GM19324 (cell line): ENCODE measurements around the gene GAS2L2.

Experiments used
- ATAC-seq: cut with Tn5 transposase; IDR thresholded peaks from one replicate; pipeline ENCODE4 v1.9.1; 2021; ENCODE audit warnings: mild to moderate bottlenecking, moderate library complexity; ENCODE audit not compliant: unreplicated experiment, low FRiP score

Gene GAS2L2

DNA sequence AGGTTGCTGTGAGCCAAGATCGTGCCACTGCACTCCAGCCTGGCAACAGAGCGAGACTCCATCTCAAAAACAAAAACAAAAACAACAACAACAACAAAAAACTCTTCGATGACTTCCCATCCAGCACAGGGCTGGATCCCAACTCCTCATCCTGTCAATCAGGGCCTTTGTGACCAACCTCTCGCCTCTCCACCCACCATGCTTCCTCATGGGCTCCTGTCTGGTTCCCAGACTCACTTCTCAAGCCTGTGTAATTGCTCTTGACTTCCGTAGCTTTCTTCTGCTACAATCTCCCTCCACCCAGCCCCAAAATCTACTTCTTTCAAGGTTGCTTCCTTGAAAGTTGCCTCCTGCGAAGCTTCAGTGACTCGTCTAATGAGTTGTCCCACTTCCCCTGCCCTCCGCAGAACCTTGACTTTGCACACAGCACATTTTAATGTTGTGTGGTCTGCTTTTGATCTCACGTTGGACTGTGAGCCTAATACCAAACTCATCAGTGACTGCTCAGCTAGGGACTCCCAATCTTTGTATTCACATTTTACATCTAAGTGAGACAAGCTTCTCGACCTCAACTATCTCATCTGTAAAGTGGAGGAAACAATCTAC, 22.5 kb downstream of the GAS2L2 start:
- ATAC-seq: no peak

GRCh38 chr17:35729405-35729833, 23.6 kb downstream of the GAS2L2 start:
- ATAC-seq: no peak

- ATAC-seq: no peak
These were observed 24.5 kb downstream of the GAS2L2 start for GRCh38 chr17:35728551-35728950.

- ATAC-seq: no peak
These were observed 25.4 kb downstream of the GAS2L2 start for GRCh38 chr17:35727635-35728034.

GRCh38 chr17:35726953-35727460, 26.0 kb downstream of the GAS2L2 start:
- ATAC-seq: no peak

- ATAC-seq: no peak
These were observed 26.7 kb downstream of the GAS2L2 start for GRCh38 chr17:35726127-35726952.

GRCh38 chr17:35725802-35726126, 27.3 kb downstream of the GAS2L2 start:
- no peak for ATAC-seq

- ATAC-seq: no peak
These were observed 28.0 kb downstream of the GAS2L2 start for GRCh38 chr17:35725058-35725457.

DNA sequence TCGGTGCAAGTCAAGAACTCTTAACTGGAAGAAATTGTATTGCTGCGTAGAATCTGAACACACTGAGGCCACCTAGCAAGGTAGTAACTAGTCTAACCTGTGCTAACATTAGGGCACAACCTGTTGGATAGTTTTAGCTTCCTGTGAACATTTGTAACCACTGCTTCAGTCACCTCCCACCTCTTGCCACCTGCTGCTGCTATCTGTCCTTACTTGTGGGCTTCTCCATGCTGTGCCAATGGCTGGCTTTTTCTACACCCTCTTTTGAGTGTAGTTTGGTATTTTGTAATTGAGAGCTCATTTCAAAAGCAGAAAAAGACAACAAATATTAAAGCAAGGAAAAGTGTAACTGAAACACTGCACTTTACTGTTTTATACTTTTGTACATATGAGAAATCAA, 29.3 kb downstream of the GAS2L2 start:
- ATAC-seq: no peak

DNA sequence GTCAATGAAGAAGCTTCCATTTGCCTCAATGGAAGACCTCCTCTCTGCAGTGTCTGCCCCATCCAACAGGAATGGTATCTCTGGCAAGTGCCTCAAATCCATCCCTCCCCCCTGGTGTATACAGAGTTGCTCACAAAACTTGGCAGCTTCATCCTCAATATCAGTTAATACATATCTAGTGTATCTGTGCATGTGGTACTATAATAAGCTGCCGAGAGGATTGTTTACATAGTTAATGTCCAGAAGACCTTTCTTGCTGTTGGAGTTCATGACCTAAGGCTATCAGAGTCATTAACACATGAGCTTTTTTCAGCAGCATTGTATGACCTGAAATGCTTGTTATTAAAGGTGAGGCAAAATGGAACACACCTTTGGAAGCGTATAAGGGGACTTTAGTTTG, 35.6 kb downstream of the GAS2L2 start:
- ATAC-seq: no peak

DNA sequence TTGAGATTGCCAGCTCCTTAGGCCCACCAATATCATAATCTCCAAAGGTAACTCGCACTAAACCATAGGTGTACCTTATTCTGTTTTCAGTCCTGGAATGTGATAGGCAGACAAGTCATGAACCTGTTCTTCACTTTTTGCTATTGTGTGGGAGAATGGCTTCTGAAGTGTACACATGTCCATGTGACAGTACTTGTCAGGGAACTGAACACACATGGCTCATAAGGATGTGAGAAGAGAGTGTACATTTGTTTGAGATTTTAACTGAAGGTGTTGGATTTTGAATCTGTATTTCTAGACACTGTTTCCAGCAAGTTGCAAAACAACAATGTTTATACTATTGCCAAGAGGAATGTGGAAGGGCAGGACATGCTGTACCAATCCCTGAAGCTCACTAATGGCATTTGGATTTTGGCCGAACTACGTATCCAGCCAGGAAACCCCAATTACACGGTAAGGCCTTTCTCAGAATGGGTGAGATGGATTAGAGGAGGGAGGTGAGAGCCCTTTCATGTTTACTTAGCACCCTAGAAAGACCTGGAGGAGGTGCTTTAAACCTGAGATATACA, 36.1 kb downstream of the GAS2L2 start:
- ATAC-seq: no peak

- no peak for ATAC-seq
These were observed 36.9 kb downstream of the GAS2L2 start for GRCh38 chr17:35716173-35716572.

DNA sequence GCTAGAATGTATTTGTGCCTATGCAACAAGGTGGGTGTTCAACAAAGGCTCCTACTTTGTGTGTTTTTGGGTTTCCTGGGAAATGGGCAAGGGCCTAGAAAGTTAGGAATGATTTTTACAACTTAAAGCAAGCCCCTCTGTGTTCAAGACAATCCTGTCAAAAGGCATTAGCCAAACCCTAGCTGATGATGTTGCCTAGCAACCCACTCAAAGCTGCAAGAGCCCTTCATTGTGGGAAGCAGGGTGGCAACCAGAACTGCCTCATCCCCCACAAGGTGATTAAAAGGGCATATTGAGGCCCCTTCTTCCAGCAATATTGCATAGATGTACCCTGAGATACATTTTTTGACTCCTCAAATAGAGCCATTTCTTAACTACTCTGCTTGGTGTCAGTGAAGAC, 37.6 kb downstream of the GAS2L2 start:
- no peak for ATAC-seq

- ATAC-seq: no peak
These were observed 38.1 kb downstream of the GAS2L2 start for GRCh38 chr17:35714988-35715387.

- ATAC-seq: no peak
These were observed 39.8 kb downstream of the GAS2L2 start for GRCh38 chr17:35713069-35713728.

DNA sequence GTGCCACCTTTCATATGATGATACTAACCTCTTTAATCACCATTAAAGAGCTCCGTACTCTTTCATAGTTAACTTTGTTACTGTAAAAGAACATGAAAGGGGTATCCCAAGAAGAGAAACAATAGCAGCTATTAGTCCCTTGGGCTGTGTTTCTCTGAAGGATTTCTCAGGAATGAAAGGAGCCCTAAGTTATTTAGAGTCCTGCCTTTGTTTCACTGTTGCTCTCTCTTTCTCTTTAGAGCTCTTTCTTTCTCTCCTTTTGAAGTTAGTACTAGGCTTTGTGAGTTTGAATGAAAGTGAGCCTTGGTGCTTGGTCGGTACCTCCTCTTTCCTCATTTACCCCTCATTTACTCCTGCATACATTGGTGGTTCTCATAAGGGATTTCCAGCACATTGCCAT, 42.1 kb downstream of the GAS2L2 start:
- ATAC-seq: no peak

- ATAC-seq: no peak
These were observed 43.2 kb downstream of the GAS2L2 start for GRCh38 chr17:35709874-35710273.

DNA sequence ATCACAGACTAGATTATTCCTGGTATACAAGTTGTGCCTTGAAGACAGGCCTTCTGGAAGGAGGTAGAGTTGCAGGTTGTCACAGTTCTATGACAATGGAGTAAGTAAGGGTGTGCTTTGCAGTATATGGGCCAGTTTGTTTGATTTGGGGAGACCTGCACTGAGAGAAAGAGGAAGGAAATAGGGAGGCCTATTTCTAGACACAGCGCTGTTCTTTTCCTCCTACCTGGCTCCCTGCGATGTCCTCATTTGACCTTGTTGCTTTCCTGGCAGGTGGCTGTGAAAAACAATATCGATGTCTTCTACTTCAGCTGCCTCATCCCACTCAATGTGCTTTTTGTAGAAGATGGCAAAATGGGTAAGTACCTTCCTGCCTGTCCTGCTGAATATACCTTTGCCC, 44.1 kb downstream of the GAS2L2 start:
- no peak for ATAC-seq

DNA sequence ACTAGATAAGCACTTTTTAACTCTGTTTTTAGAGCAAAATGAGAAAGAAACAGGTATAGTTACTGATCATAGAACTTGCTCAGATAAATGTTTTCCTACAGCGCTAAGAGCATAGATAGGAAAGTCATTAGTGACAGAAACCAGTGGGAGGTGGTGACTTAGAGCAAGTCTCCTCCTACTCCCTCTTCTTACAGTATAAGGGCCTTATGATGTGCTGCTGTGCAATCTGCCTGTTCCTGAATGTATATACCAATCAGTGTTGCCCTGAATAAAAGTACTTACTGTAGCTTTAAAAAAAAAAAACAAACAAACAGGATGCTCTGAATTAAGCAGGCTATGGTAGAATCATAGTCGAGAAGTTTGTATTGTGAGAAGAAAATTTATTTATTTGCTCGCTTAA, 44.9 kb downstream of the GAS2L2 start:
- ATAC-seq: no peak

DNA sequence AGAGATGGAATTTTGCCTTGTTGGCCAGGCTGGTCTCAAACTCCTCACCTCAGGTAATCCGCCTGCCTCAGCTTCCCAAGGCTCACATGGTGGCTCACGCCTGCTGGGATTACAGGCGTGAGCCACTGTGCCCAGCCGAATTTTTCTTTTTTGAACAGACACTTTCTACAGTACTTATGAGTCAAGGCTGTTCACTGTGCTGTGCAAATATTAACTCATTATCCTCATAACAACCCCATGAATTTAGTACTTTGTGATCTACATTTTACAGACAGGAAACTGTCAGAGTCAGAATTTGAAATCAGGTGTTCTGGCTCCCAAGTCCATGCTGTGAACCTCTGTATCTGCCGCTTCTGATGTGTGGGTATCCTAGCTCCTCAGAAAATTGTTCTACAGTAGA, 47.3 kb downstream of the GAS2L2 start:
- ATAC-seq: no peak

DNA sequence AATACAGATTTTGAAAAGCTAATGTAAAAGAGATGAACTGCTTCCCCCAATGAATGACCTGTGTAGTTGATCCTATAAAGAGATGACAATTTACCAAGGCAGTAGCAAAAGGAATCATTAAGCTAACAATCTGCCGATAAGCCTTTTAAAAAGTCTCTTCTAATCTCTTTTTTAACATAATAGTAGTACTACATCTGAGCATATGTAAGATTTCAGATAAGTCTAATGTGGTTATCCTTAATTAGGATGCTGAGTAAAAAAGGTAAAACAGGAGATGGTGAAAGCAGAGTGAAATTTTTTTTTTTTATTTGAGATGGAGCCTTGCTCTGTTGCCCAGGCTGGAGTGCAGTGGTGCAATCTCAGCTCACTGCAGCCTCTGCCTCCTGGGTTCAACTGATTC, 47.8 kb downstream of the GAS2L2 start:
- no peak for ATAC-seq
